Caco-2 (cell line): ENCODE results near the gene MINDY1. TPM values are rescaled to one million over a fixed set of nuclear protein-coding genes. Genes with fewer than 3 reads are reported as not detected.

Experiments
- BruUV-seq: library from RNA; stranded (reverse); fragments of 400-500 nt; replicated peaks from 2 replicates; lab custom pipeline; 2021; lab: Mats Ljungman, UMichigan
- CTCF ChIA-PET: fragments of 300-600 bp; sonication (Branson Sonifier 250); formaldehyde crosslinking; loops from one replicate; lab custom pipeline; 2022; ENCODE audit warnings: antibody characterized with exemption; lab: Charles Lee
- POLR2A ChIA-PET: fragments of 300-600 bp; sonication (Branson Sonifier 250); formaldehyde crosslinking; loops from one replicate; lab custom pipeline; 2022; ENCODE audit warnings: antibody characterized with exemption; lab: Charles Lee
- DNase-seq, 2 experiments: peaks; one replicate each; pipeline versions ENCODE4 v3.0.0 to v3.0.0-alpha.2; 2020 to 2022
- H3K27me3 ChIP-seq: replicated peaks from 2 replicates; pipeline ENCODE4 v1.6.0; 2011; ENCODE audit warnings: low read length; ENCODE audit not compliant: control insufficient read depth, insufficient read depth
- H3K36me3 ChIP-seq: 2 replicates; pipeline ENCODE4 v1.5.1; 2011; ENCODE audit warnings: low read length; ENCODE audit not compliant: control insufficient read depth, insufficient read depth
- H3K4me1 ChIP-seq: fragments of 250-450 bp; sonication (Bioruptor Pico); 2 replicates; pipeline ENCODE4 v1.5.1; 2020; ENCODE audit warnings: mild to moderate bottlenecking
- H3K4me3 ChIP-seq: 2 replicates; pipeline ENCODE4 v1.5.1; 2011; ENCODE audit warnings: low read depth, mild to moderate bottlenecking, control low read depth, low read length
- H3K9me3 ChIP-seq: fragments of 250-450 bp; sonication (Bioruptor Pico); 2 replicates; pipeline ENCODE4 v1.5.1; 2020; ENCODE audit warnings: mild to moderate bottlenecking, moderate library complexity
- H3K27ac Mint-ChIP-seq: one replicate; pipeline ENCODE4 v1.8.0; 2022; ENCODE audit warnings: mixed read lengths; ENCODE audit not compliant: unreplicated experiment
- H3K27me3 Mint-ChIP-seq: one replicate; pipeline ENCODE4 v1.8.0; 2022; ENCODE audit warnings: mixed read lengths; ENCODE audit not compliant: insufficient read depth, unreplicated experiment
- H3K36me3 Mint-ChIP-seq: one replicate; pipeline ENCODE4 v1.8.0; 2022; ENCODE audit warnings: mild to moderate bottlenecking, mixed read lengths; ENCODE audit not compliant: insufficient read depth, unreplicated experiment
- H3K4me1 Mint-ChIP-seq: one replicate; pipeline ENCODE4 v1.8.0; 2022; ENCODE audit warnings: low read depth, mixed read lengths; ENCODE audit not compliant: unreplicated experiment
- H3K4me3 Mint-ChIP-seq: one replicate; pipeline ENCODE4 v1.8.0; 2022; ENCODE audit warnings: mild to moderate bottlenecking, moderate library complexity, mixed read lengths; ENCODE audit not compliant: unreplicated experiment
- H3K9me3 Mint-ChIP-seq: one replicate; pipeline ENCODE4 v1.8.0; 2022; ENCODE audit warnings: mixed read lengths; ENCODE audit not compliant: unreplicated experiment
- intact Hi-C: fragments of 100-400 bp; cut with micrococcal nuclease; formaldehyde crosslinking; loops from one replicate; pipeline ENCODE4 v1.10.0; 2022; ENCODE audit not compliant: unreplicated experiment
- total RNA-seq: library from RNA; stranded (reverse); gene quantifications from 2 replicates; pipeline ENCODE4 v1.2.3, GENCODE V29; 2022
- TF ChIP-seq, protein P1 (sequence below), 2 experiments: fragments of 200-600 bp in 1 of 2; IDR thresholded peaks; 1 replicate in 1 of 2; 2 replicates in 1 of 2; pipeline versions ENCODE4 v1.5.1 to v1.8.0; 2011 to 2022; ENCODE audit warnings: antibody characterized with exemption in 1 of 2, control low read depth in 1 of 2, inconsistent platforms in 1 of 2, low read depth in 1 of 2, low read length in 1 of 2, mild to moderate bottlenecking in 1 of 2, moderate library complexity in 1 of 2; ENCODE audit not compliant: insufficient read depth in 1 of 2, severe bottlenecking in 1 of 2, unreplicated experiment in 1 of 2

The MINDY1 gene
- total RNA-seq, 1 experiment from 2014 or later: 15.6 TPM

DNA sequence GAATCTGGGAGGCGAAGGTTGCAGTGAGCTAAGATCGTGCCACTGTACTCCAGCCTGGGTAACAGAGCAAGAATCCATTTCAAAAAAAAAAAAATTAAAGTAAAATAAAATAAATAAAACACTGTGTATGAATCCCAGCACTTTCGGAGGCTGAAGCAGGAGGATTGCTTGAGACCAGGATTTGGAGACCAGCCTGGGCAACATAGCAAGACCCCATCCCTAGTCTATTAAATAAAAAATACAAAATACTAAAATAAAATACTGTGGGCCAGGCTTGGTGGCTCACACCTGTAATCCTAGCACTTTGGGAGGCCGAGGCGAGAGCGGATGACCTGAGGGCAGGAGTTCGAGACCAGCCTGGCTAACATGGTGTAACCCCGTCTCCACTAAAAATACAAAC is 25.5 kb upstream of the MINDY1 start:
- Mint-ChIP-seq H3K36me3 (peaks cover 40% of the 10 kb centered on the region), H3K9me3 (no peaks in the 10 kb centered on the region), H3K27me3 (no peaks in the 10 kb centered on the region), H3K27ac (no peak overlapping the region), H3K4me3 (no peak overlapping the region), H3K4me1 (no peaks in the 10 kb centered on the region)
- peaks cover 3% of the 10 kb centered on the region; the same call in 1 of the 2 replicates for H3K36me3 ChIP-seq
- no TSS peak for BruUV-seq
- intact Hi-C loops: no loop called here
- no peaks in the 10 kb centered on the region for H3K4me1 ChIP-seq
- POLR2A ChIA-PET: no interaction called here
- TF ChIP-seq, protein P1, sequence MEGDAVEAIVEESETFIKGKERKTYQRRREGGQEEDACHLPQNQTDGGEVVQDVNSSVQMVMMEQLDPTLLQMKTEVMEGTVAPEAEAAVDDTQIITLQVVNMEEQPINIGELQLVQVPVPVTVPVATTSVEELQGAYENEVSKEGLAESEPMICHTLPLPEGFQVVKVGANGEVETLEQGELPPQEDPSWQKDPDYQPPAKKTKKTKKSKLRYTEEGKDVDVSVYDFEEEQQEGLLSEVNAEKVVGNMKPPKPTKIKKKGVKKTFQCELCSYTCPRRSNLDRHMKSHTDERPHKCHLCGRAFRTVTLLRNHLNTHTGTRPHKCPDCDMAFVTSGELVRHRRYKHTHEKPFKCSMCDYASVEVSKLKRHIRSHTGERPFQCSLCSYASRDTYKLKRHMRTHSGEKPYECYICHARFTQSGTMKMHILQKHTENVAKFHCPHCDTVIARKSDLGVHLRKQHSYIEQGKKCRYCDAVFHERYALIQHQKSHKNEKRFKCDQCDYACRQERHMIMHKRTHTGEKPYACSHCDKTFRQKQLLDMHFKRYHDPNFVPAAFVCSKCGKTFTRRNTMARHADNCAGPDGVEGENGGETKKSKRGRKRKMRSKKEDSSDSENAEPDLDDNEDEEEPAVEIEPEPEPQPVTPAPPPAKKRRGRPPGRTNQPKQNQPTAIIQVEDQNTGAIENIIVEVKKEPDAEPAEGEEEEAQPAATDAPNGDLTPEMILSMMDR (IDR thresholded peaks at IDR 0.05; ENCODE audit: insufficient read depth in 1 of 2, low read depth in 1 of 2, low read length in 1 of 2, severe bottlenecking in 1 of 2, unreplicated experiment in 1 of 2): no peak
- no peak for DNase-seq
- CTCF ChIA-PET: no interaction called here
- H3K9me3 ChIP-seq: no peaks in the 10 kb centered on the region
- no peak overlapping the region for H3K4me3 ChIP-seq
- no peaks in the 10 kb centered on the region for H3K27me3 ChIP-seq

DNA sequence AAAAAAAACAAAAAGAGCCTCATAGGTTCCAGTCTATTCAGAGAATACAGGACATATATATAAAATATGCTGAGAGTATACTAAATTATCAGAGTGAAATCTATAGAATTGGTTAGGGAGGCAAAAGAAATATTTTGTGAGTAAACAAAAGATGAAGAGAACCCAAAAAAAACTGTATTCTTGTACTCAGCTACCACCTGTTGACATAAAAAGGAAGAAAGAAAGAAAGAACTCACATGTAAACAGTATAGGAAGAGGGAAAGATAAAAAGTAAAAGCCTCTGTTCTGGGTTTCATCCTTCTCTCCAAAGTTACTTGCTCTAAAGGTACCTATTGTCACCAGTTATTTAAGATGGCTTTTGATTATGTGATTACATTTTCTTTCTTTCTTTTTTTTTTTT is 19.8 kb upstream of the MINDY1 start:
- Histone ChIP-seq H3K4me3 (no peak overlapping the region), H3K27me3 (no peaks in the 10 kb centered on the region), H3K9me3 (no peaks in the 10 kb centered on the region), H3K4me1 (no peaks in the 10 kb centered on the region), H3K36me3 (peaks cover 3% of the 10 kb centered on the region; the same call in 1 of the 2 replicates)
- intact Hi-C loops: no loop called here
- Mint-ChIP-seq H3K4me3 (no peak overlapping the region), H3K36me3 (peaks cover 46% of the 10 kb centered on the region), H3K27me3 (no peaks in the 10 kb centered on the region), H3K4me1 (no peaks in the 10 kb centered on the region), H3K27ac (no peak overlapping the region), H3K9me3 (no peaks in the 10 kb centered on the region)
- ChIA-PET POLR2A (no interaction called here), CTCF (no interaction called here)
- no peak for DNase-seq
- TF ChIP-seq, protein P1 (IDR thresholded peaks at IDR 0.05; ENCODE audit: insufficient read depth in 1 of 2, low read depth in 1 of 2, low read length in 1 of 2, severe bottlenecking in 1 of 2, unreplicated experiment in 1 of 2): no peak
- BruUV-seq: no TSS peak

DNA sequence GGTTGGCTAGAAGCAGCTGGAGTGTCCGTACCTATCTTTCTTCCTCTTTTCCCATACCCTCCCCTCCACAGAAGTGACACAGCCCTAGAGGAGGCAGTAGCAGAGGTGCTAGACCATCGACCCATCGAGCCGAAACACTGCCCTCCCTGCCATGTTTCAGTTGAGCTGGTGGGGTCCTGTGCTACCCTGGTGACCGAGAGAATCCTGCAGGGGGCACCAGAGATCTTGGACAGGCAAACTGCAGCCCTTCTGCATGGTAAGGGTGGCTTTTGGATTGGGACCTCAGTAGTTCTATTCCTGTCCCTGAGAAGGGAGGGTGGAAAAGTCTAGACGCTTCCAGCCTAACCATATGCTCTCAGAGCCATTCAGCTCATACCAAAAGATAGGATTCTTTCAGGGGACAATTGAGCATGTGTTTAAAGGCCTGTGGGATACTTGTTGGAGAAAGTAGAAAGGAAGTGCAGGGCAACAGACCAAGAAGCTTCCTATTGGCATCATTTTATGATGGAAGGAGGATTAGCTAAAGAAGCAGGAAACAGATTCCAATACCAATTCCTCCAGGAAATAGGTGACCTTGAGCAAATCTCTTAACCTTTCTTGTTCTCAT is 17.9 kb upstream of the MINDY1 start:
- no peaks in the 10 kb centered on the region for H3K27me3 Mint-ChIP-seq

More for the DNA sequence above, 17.9 kb upstream of the MINDY1 start:
- H3K9me3 ChIP-seq: no peaks in the 10 kb centered on the region
- H3K4me3 ChIP-seq: no peak overlapping the region
- H3K27ac Mint-ChIP-seq: no peak overlapping the region
- H3K36me3 Mint-ChIP-seq: peaks cover 31% of the 10 kb centered on the region
- TF ChIP-seq, protein P1 (IDR thresholded peaks at IDR 0.05; ENCODE audit: insufficient read depth in 1 of 2, low read depth in 1 of 2, low read length in 1 of 2, severe bottlenecking in 1 of 2, unreplicated experiment in 1 of 2): peak; percentile 52 to 81
- H3K9me3 Mint-ChIP-seq: no peaks in the 10 kb centered on the region
- H3K4me1 Mint-ChIP-seq: no peaks in the 10 kb centered on the region
- POLR2A ChIA-PET: no interaction called here
- H3K4me3 Mint-ChIP-seq: no peak overlapping the region
- CTCF ChIA-PET: interaction anchor here (0.6 to 1.6 kb wide), 5 partner anchors 23 to 107 kb away, joined by 3 to 11 read pairs (median 5); partner anchors contain the start of gene C1orf56
- peak; percentile 73 to 84 for DNase-seq
- H3K36me3 ChIP-seq: peaks cover 3% of the 10 kb centered on the region; the same call in 1 of the 2 replicates
- no peaks in the 10 kb centered on the region for H3K27me3 ChIP-seq
- H3K4me1 ChIP-seq: no peaks in the 10 kb centered on the region
- BruUV-seq: no TSS peak
- intact Hi-C loops: loop anchor here (2.0 to 5.0 kb wide), 3 partner anchors 34 to 133 kb away; partner anchors contain the start of genes CDC42SE1, GABPB2 and TNFAIP8L2
